PC-3 (cell line): ENCODE results near the gene CAMK1D.

ENCODE experiments used
- CTCF ChIP-seq: fragments of 300-600 bp; sonication (generic); conservative IDR thresholded peaks from 2 replicates; pipeline ENCODE4 v1.5.1; 2017; ENCODE audit warnings: antibody characterized with exemption, low read depth, mild to moderate bottlenecking, low read length
- EZH2 ChIP-seq: fragments of 300-600 bp; sonication (generic); IDR thresholded peaks from one replicate; pipeline ENCODE4 v1.6.1; 2017; ENCODE audit warnings: antibody characterized with exemption, mild to moderate bottlenecking, low read length; ENCODE audit not compliant: unreplicated experiment
- EZH2phosphoT487 ChIP-seq: fragments of 300-600 bp; sonication (generic); IDR thresholded peaks from 2 replicates; pipeline ENCODE4 v1.6.1; 2018; ENCODE audit warnings: mild to moderate bottlenecking, antibody characterized with exemption, low read length, borderline replicate concordance

GRCh38 chr10:12344375-12345110 lies 4.8 kb upstream of the CAMK1D start:
- no peak for TF ChIP-seq EZH2
- TF ChIP-seq CTCF, result no peak
- no peak for TF ChIP-seq EZH2phosphoT487
